H9 (cell line): Measurements from ENCODE around the gene NEURL3. TPM values are rescaled to one million over a fixed set of nuclear protein-coding genes. Genes with fewer than 3 reads are reported as not detected.

Experiments used
- DNase-seq: peaks from one replicate; pipeline ENCODE4 v3.0.0-alpha.2; 2017
- H2AFZ ChIP-seq: one replicate; pipeline ENCODE4 v1.6.1; 2013; ENCODE audit warnings: mild to moderate bottlenecking, low read length, control low read depth, moderate library complexity
- H2AK5ac ChIP-seq: 2 replicates; pipeline ENCODE4 v1.6.1; 2013; ENCODE audit warnings: low read length, control low read depth, mixed read lengths; ENCODE audit not compliant: insufficient read length
- H2BK120ac ChIP-seq: one replicate; pipeline ENCODE4 v1.6.1; 2013; ENCODE audit warnings: low read depth, mild to moderate bottlenecking, low read length, control low read depth, inconsistent platforms; ENCODE audit not compliant: poor library complexity, severe bottlenecking
- H2BK12ac ChIP-seq: 2 replicates; pipeline ENCODE4 v1.6.1; 2013; ENCODE audit warnings: low read length, control low read depth, mixed read lengths, low read depth; ENCODE audit not compliant: insufficient read length
- H2BK15ac ChIP-seq: 2 replicates; pipeline ENCODE4 v1.6.1; 2013; ENCODE audit warnings: low read depth, low read length, control low read depth
- H2BK20ac ChIP-seq: one replicate; pipeline ENCODE4 v1.6.1; 2013; ENCODE audit warnings: low read depth, mild to moderate bottlenecking, low read length, control low read depth, inconsistent platforms; ENCODE audit not compliant: poor library complexity, severe bottlenecking
- H2BK5ac ChIP-seq: 2 replicates; pipeline ENCODE4 v1.6.1; 2013; ENCODE audit warnings: low read length, control low read depth, mixed read lengths; ENCODE audit not compliant: insufficient read length
- H3K14ac ChIP-seq: 2 replicates; pipeline ENCODE4 v1.6.1; 2013; ENCODE audit warnings: low read length, control low read depth; ENCODE audit not compliant: insufficient read depth
- H3K18ac ChIP-seq: 2 replicates; pipeline ENCODE4 v1.6.1; 2013; ENCODE audit warnings: low read depth, mild to moderate bottlenecking, mixed read lengths, low read length, control low read depth; ENCODE audit not compliant: insufficient read length
- H3K23ac ChIP-seq: 2 replicates; pipeline ENCODE4 v1.6.1; 2013; ENCODE audit warnings: low read length, control low read depth, mixed read lengths, low read depth; ENCODE audit not compliant: insufficient read length
- H3K23me2 ChIP-seq: 2 replicates; pipeline ENCODE4 v1.6.1; 2013; ENCODE audit warnings: low read depth, mild to moderate bottlenecking, mixed read lengths, low read length, control low read depth; ENCODE audit not compliant: insufficient read length, poor library complexity, severe bottlenecking
- H3K27ac ChIP-seq: 2 replicates; pipeline ENCODE4 v1.5.1; 2013; ENCODE audit warnings: low read length, control low read depth, mixed read lengths, low read depth; ENCODE audit not compliant: insufficient read length
- H3K27me3 ChIP-seq: 2 replicates; pipeline ENCODE4 v1.6.1; 2013; ENCODE audit warnings: low read length, control low read depth, inconsistent platforms; ENCODE audit not compliant: insufficient read depth
- H3K4ac ChIP-seq: 2 replicates; pipeline ENCODE4 v1.6.1; 2013; ENCODE audit warnings: low read depth, mild to moderate bottlenecking, control low read depth, inconsistent platforms, low read length, moderate library complexity
- H3K4me1 ChIP-seq: 2 replicates; pipeline ENCODE4 v1.6.1; 2013; ENCODE audit warnings: low read length, control low read depth, inconsistent platforms; ENCODE audit not compliant: insufficient read depth
- H3K4me2 ChIP-seq: 2 replicates; pipeline ENCODE4 v1.6.1; 2013; ENCODE audit warnings: low read length, control low read depth, mixed read lengths; ENCODE audit not compliant: insufficient read length, insufficient read depth
- H3K56ac ChIP-seq: 2 replicates; pipeline ENCODE4 v1.6.1; 2013; ENCODE audit warnings: low read depth, mild to moderate bottlenecking, mixed read lengths, low read length, control low read depth; ENCODE audit not compliant: insufficient read length
- H3K79me1 ChIP-seq: 2 replicates; pipeline ENCODE4 v1.6.1; 2013; ENCODE audit warnings: low read depth, mild to moderate bottlenecking, moderate library complexity, low read length, control low read depth, inconsistent platforms; ENCODE audit not compliant: insufficient read depth, poor library complexity, severe bottlenecking
- H3K79me2 ChIP-seq: 2 replicates; pipeline ENCODE4 v1.6.1; 2013; ENCODE audit warnings: low read length, control low read depth, inconsistent platforms; ENCODE audit not compliant: insufficient read depth
- H3K9ac ChIP-seq: 2 replicates; pipeline ENCODE4 v1.6.1; 2013; ENCODE audit warnings: low read length, control low read depth, mixed read lengths; ENCODE audit not compliant: insufficient read length; ENCODE audit errors: extremely low read depth
- H3K9me3 ChIP-seq: one replicate; pipeline ENCODE4 v1.6.1; 2013; ENCODE audit warnings: low read depth, low read length, inconsistent platforms; ENCODE audit not compliant: control insufficient read depth
- H3T11ph ChIP-seq: one replicate; pipeline ENCODE4 v1.6.1; 2013; ENCODE audit warnings: mild to moderate bottlenecking, low read length, control low read depth, inconsistent platforms
- H4K20me1 ChIP-seq: one replicate; pipeline ENCODE4 v1.6.1; 2013; ENCODE audit not compliant: control insufficient read depth, insufficient read length, insufficient read depth
- H4K5ac ChIP-seq: 2 replicates; pipeline ENCODE4 v1.6.1; 2013; ENCODE audit warnings: low read depth, mild to moderate bottlenecking, mixed read lengths, low read length, control low read depth; ENCODE audit not compliant: insufficient read length
- H4K8ac ChIP-seq: replicated peaks from 2 replicates; pipeline ENCODE4 v1.6.1; 2013; ENCODE audit warnings: low read length, control low read depth, mixed read lengths, low read depth; ENCODE audit not compliant: insufficient read length
- H4K91ac ChIP-seq: 2 replicates; pipeline ENCODE4 v1.6.1; 2013; ENCODE audit warnings: low read depth, mild to moderate bottlenecking, moderate library complexity, mixed read lengths, low read length, control low read depth; ENCODE audit not compliant: insufficient read length
- H3K27ac Mint-ChIP-seq, 3 experiments: 2 replicates in 2 of 3; 3 replicates in 1 of 3; pipeline ENCODE4 v1.8.0; 2020 to 2021; ENCODE audit warnings: mixed read lengths in 3 of 3, mild to moderate bottlenecking in 1 of 3, moderate library complexity in 1 of 3
- H3K27me3 Mint-ChIP-seq: 2 replicates; pipeline ENCODE4 v1.8.0; 2021; ENCODE audit warnings: low read depth, mild to moderate bottlenecking, moderate library complexity, mixed read lengths
- H3K36me3 Mint-ChIP-seq, 3 experiments: 2 replicates in 2 of 3; 3 replicates in 1 of 3; pipeline ENCODE4 v1.8.0; 2020 to 2021; ENCODE audit warnings: low read depth in 3 of 3, mixed read lengths in 3 of 3; ENCODE audit not compliant: insufficient read depth in 1 of 3
- H3K4me1 Mint-ChIP-seq, 2 experiments: 2 replicates each; pipeline ENCODE4 v1.8.0; 2020; ENCODE audit warnings: mixed read lengths in 2 of 2
- H3K4me3 Mint-ChIP-seq, 2 experiments: 2 replicates in 1 of 2; 3 replicates in 1 of 2; pipeline ENCODE4 v1.8.0; 2020 to 2021; ENCODE audit warnings: mild to moderate bottlenecking in 2 of 2, mixed read lengths in 2 of 2, moderate library complexity in 1 of 2
- H3K9me3 Mint-ChIP-seq, 2 experiments: 2 replicates in 1 of 2; 3 replicates in 1 of 2; pipeline ENCODE4 v1.8.0; 2020; ENCODE audit warnings: mild to moderate bottlenecking in 2 of 2, mixed read lengths in 2 of 2, moderate library complexity in 1 of 2
- CTCF ChIP-seq: fragments of 200-600 bp; sonication (generic); conservative IDR thresholded peaks from 3 replicates; pipeline ENCODE4 v1.8.0; 2021; ENCODE audit warnings: antibody characterized with exemption, mild to moderate bottlenecking
- WGBS: extraction: QIAGEN DNeasy Blood & Tissue Kit; methylation state at CpG from one replicate; pipeline ENCODE4 v1.1.7; 2013; ENCODE audit warnings: missing lambda C conversion rate, low lambda C conversion rate, mixed read lengths; ENCODE audit not compliant: insufficient read length; ENCODE audit errors: extremely low coverage; 5-methylcytosine and 5-hydroxymethylcytosine counted together
- total RNA-seq: library from RNA; stranded (reverse); gene quantifications from 2 replicates; pipeline ENCODE4 v1.2.1, GENCODE V29; 2021

Gene NEURL3
- total RNA-seq, 1 experiment from 2014 or later = not detected

- no peak overlapping the region for H3K27ac Mint-ChIP-seq
- Histone ChIP-seq H3K14ac (no peak overlapping the region), H2BK12ac (no peak overlapping the region), H2BK120ac (no peak overlapping the region), H2BK20ac (no peak overlapping the region), H4K91ac (no peak overlapping the region), H3K79me2 (no peaks in the 10 kb centered on the region), H3K27me3 (no peaks in the 10 kb centered on the region; the same call in 1 of the 2 replicates), H3K4me2 (no peak overlapping the region), H2AFZ (no peak overlapping the region), H2AK5ac (no peak overlapping the region), H3K27ac (no peak overlapping the region), H3K9me3 (no peaks in the 10 kb centered on the region), H3K4ac (no peak overlapping the region), H2BK5ac (no peak overlapping the region), H4K8ac (no peak overlapping the region), H3K18ac (no peak overlapping the region), H2BK15ac (no peak overlapping the region), H3K79me1 (no peaks in the 10 kb centered on the region), H3K4me1 (no peaks in the 10 kb centered on the region), H3K56ac (no peak overlapping the region), H3K9ac (no peak overlapping the region), H3K23me2 (no peaks in the 10 kb centered on the region), H4K5ac (no peak overlapping the region), H3T11ph (no peak overlapping the region), H3K23ac (no peak overlapping the region), H4K20me1 (no peaks in the 10 kb centered on the region)
- peaks cover 53% of the 10 kb centered on the region for H3K27me3 Mint-ChIP-seq
- no peak overlapping the region for H3K4me3 Mint-ChIP-seq
- no peak for TF ChIP-seq CTCF
- H3K36me3 Mint-ChIP-seq = peaks cover 4 to 6% (median 5%) of the 10 kb centered on the region in 3 experiments; a peak in 4 of 7 replicates
- no peak for DNase-seq
- H3K4me1 Mint-ChIP-seq = peaks cover 11 to 15% of the 10 kb centered on the region in 2 experiments
- peaks cover 11 to 13% of the 10 kb centered on the region in 2 experiments for H3K9me3 Mint-ChIP-seq
- WGBS = no CpG with 5 or more reads among the region's 4 CpGs
These were observed 7.2 kb upstream of the NEURL3 start for GRCh38 chr2:96512341-96512740.
